ES-I3 (cell line): ENCODE measurements around the gene GPRC5A.

Experiments used
- H3K36me3 ChIP-seq: 2 replicates; pipeline ENCODE4 v1.6.1; 2013; ENCODE audit warnings: mild to moderate bottlenecking, low read length, control low read depth, moderate library complexity; ENCODE audit not compliant: insufficient read depth
- H3K4me1 ChIP-seq: 2 replicates; pipeline ENCODE4 v1.6.1; 2013; ENCODE audit warnings: mild to moderate bottlenecking, control low read depth, low read length; ENCODE audit not compliant: insufficient read depth
- H3K9ac ChIP-seq: 2 replicates; pipeline ENCODE4 v1.6.1; 2013; ENCODE audit warnings: low read depth, mild to moderate bottlenecking, low read length, moderate library complexity
- H3K9me3 ChIP-seq: 2 replicates; pipeline ENCODE4 v1.6.1; 2013; ENCODE audit warnings: mild to moderate bottlenecking, low read length, moderate library complexity; ENCODE audit not compliant: control insufficient read depth, insufficient read depth

Gene GPRC5A

GRCh38 chr12:12877153-12877768 lies 14.1 kb upstream of the GPRC5A start:
- Histone ChIP-seq H3K9ac (no peak overlapping the region), H3K9me3 (no peaks in the 10 kb centered on the region), H3K36me3 (no peaks in the 10 kb centered on the region), H3K4me1 (peaks cover 19% of the 10 kb centered on the region; the same call in 1 of the 2 replicates)

- H3K4me1 ChIP-seq = peaks cover 12% of the 10 kb centered on the region; the same call in 1 of the 2 replicates
- no peaks in the 10 kb centered on the region for H3K36me3 ChIP-seq
Observed at GRCh38 chr12:12877781-12878455, 13.4 kb upstream of the GPRC5A start.

GRCh38 chr12:12880537-12880936 lies 10.8 kb upstream of the GPRC5A start:
- no peaks in the 10 kb centered on the region for H3K9me3 ChIP-seq
- peaks cover 14% of the 10 kb centered on the region for H3K4me1 ChIP-seq
- H3K9ac ChIP-seq = no peak overlapping the region
- no peaks in the 10 kb centered on the region for H3K36me3 ChIP-seq

More at GRCh38 chr12:12877781-12878455, 13.4 kb upstream of the GPRC5A start:
- no peaks in the 10 kb centered on the region for H3K9me3 ChIP-seq
- H3K9ac ChIP-seq = no peak overlapping the region

GRCh38 chr12:12881151-12881909 lies 10.0 kb upstream of the GPRC5A start:
- H3K4me1 ChIP-seq = peaks cover 18% of the 10 kb centered on the region
- H3K9me3 ChIP-seq = no peaks in the 10 kb centered on the region
- no peaks in the 10 kb centered on the region for H3K36me3 ChIP-seq
- H3K9ac ChIP-seq = no peak overlapping the region

- no peaks in the 10 kb centered on the region for H3K36me3 ChIP-seq
- H3K9me3 ChIP-seq = no peaks in the 10 kb centered on the region; the same call in 1 of the 2 replicates
- no peak overlapping the region for H3K9ac ChIP-seq
- H3K4me1 ChIP-seq = peaks cover 18% of the 10 kb centered on the region
Observed at GRCh38 chr12:12882288-12882687, 9.1 kb upstream of the GPRC5A start.

- no peaks in the 10 kb centered on the region; the same call in 1 of the 2 replicates for H3K9me3 ChIP-seq
- H3K36me3 ChIP-seq = no peaks in the 10 kb centered on the region
- H3K9ac ChIP-seq = no peak overlapping the region
- H3K4me1 ChIP-seq = peaks cover 14% of the 10 kb centered on the region
Observed at GRCh38 chr12:12883369-12884001, 7.9 kb upstream of the GPRC5A start.

- Histone ChIP-seq H3K9me3 (no peaks in the 10 kb centered on the region; the same call in 1 of the 2 replicates), H3K9ac (no peak overlapping the region), H3K36me3 (no peaks in the 10 kb centered on the region), H3K4me1 (peaks cover 14% of the 10 kb centered on the region)
Observed at GRCh38 chr12:12885096-12885792, 6.1 kb upstream of the GPRC5A start.

GRCh38 chr12:12887471-12887870 lies 3.9 kb upstream of the GPRC5A start:
- Histone ChIP-seq H3K9me3 (no peaks in the 10 kb centered on the region; the same call in 1 of the 2 replicates), H3K9ac (no peak overlapping the region), H3K4me1 (peaks cover 10% of the 10 kb centered on the region)

GRCh38 chr12:12889701-12890100 lies 1.7 kb upstream of the GPRC5A start:
- Histone ChIP-seq H3K36me3 (no peaks in the 10 kb centered on the region), H3K9ac (no peak overlapping the region), H3K9me3 (no peaks in the 10 kb centered on the region; the same call in 1 of the 2 replicates), H3K4me1 (peaks cover 13% of the 10 kb centered on the region)

More at GRCh38 chr12:12887471-12887870, 3.9 kb upstream of the GPRC5A start:
- no peaks in the 10 kb centered on the region for H3K36me3 ChIP-seq

- Histone ChIP-seq H3K4me1 (peaks cover 7% of the 10 kb centered on the region; the same call in 1 of the 2 replicates), H3K9me3 (no peaks in the 10 kb centered on the region; the same call in 1 of the 2 replicates), H3K36me3 (no peaks in the 10 kb centered on the region), H3K9ac (peak overlapping the region; percentile 53)
Observed at GRCh38 chr12:12890543-12891079, 751 bp upstream of the GPRC5A start.

GRCh38 chr12:12891881-12892355 lies 556 bp downstream of the GPRC5A start:
- Histone ChIP-seq H3K36me3 (no peaks in the 10 kb centered on the region), H3K9me3 (no peaks in the 10 kb centered on the region), H3K9ac (peak overlapping the region; percentile 53; the same call in 1 of the 2 replicates), H3K4me1 (peaks cover 3% of the 10 kb centered on the region; the same call in 1 of the 2 replicates)

GRCh38 chr12:12892681-12893141 lies 1.3 kb downstream of the GPRC5A start:
- peaks cover 3% of the 10 kb centered on the region; the same call in 1 of the 2 replicates for H3K4me1 ChIP-seq
- H3K9ac ChIP-seq = no peak overlapping the region; the same call in 1 of the 2 replicates
- no peaks in the 10 kb centered on the region for H3K9me3 ChIP-seq
- no peaks in the 10 kb centered on the region for H3K36me3 ChIP-seq

GRCh38 chr12:12893438-12893837 lies 2.1 kb downstream of the GPRC5A start:
- Histone ChIP-seq H3K9ac (no peak overlapping the region), H3K9me3 (no peaks in the 10 kb centered on the region), H3K4me1 (0 out of 2 replicates have a peak, but pooled peaks cover 3% of the 10 kb centered on the region), H3K36me3 (no peaks in the 10 kb centered on the region)
